Adrenal gland (tissue), 12 donors: ENCODE measurements around the gene CES1. TPM values are rescaled to one million over a fixed set of nuclear protein-coding genes. Genes with fewer than 3 reads are reported as not detected.
"Not testable (repeated sequence)": the region's sequence is repeated elsewhere in the genome, so short reads cannot be mapped to it uniquely, and the experiment has no call there.

ENCODE experiments used
- DNase-seq, 7 donors: peaks; one replicate each; pipeline ENCODE4 v3.0.0-alpha.2; 2019 to 2020
- H3K27ac ChIP-seq, 5 donors: fragments of 200-600 bp; sonication (generic) in 4 of 5; 1 replicate in 3 of 5; 2 replicates in 2 of 5; pipeline versions ENCODE4 v1.5.1 to v1.8.0; 2016 to 2020; ENCODE audit warnings: mild to moderate bottlenecking in 1 of 5
- H3K27me3 ChIP-seq: fragments of 200-600 bp; 2 replicates; pipeline ENCODE4 v1.8.0; 2021
- H3K36me3 ChIP-seq, 2 donors: fragments of 200-600 bp; replicated peaks in 1 of 2; 1 replicate in 1 of 2; 2 replicates in 1 of 2; pipeline versions ENCODE4 v1.5.1 to v1.8.0; 2018 to 2022
- H3K4me1 ChIP-seq, 2 donors: fragments of 200-600 bp; replicated peaks in 1 of 2; 1 replicate in 1 of 2; 2 replicates in 1 of 2; pipeline versions ENCODE4 v1.5.1 to v1.8.0; 2018 to 2021
- H3K4me3 ChIP-seq, 4 donors: fragments of 200-600 bp; sonication (generic) in 3 of 4; one replicate each; pipeline ENCODE4 v1.5.1; 2016 to 2018
- H3K9me3 ChIP-seq, 3 donors: fragments of 200-600 bp; sonication (generic) in 1 of 3; replicated peaks in 1 of 3; 1 replicate in 2 of 3; 2 replicates in 1 of 3; pipeline versions ENCODE4 v1.5.1 to v1.8.0; 2016 to 2021
- POLR2A ChIP-seq, 2 donors: fragments of 450-650 bp; IDR thresholded peaks; one replicate each; pipeline ENCODE4 v1.6.1; 2017; ENCODE audit warnings: antibody characterized with exemption in 2 of 2, mild to moderate bottlenecking in 2 of 2, moderate library complexity in 1 of 2
- WGBS, 4 donors: extraction: QIAGEN DNeasy Blood & Tissue Kit in 2 of 4; methylation state at CpG; one replicate each; pipeline versions ENCODE4 v1.1.5 to v1.1.7; 2013 to 2017; 5-methylcytosine and 5-hydroxymethylcytosine counted together
- intact Hi-C, 2 donors: fragments of 100-400 bp; cut with DNase I; formaldehyde crosslinking; loops; one replicate each; pipeline versions ENCODE4 v1.14.1 to v1.15.0; 2022 to 2023
- polyA plus RNA-seq, 3 donors: library from polyadenylated mRNA; stranded (reverse); fragments of 200-250 nt in 2 of 3; fragments of 350-450 nt in 1 of 3; fragmentation: Illumina TruSeq in 1 of 3; extraction: RNeasy Lipid Tissue Mini Kit (QIAGEN cat#74804) in 1 of 3; gene quantifications; one replicate each; pipeline ENCODE4 v1.2.3, GENCODE V29; 2013 to 2014
- total RNA-seq, 9 donors: library from RNA; depleted of rRNA in 4 of 9; stranded (reverse); fragments of >200 nt in 4 of 9; fragments of 120-200 nt in 1 of 9; fragmentation: NEBNext Ultra II Directional in 1 of 9; extraction: Animal tissue kit (Norgen Biotek cat#: 25700) in 1 of 9; gene quantifications; one replicate each; pipeline versions ENCODE4 v1.1.0 to v1.2.4, GENCODE V29; 2013 to 2023
- TF ChIP-seq, protein P1 (sequence below), 6 experiments: fragments of 450-650 bp in 4 of 6; fragments of 200-600 bp in 2 of 6; sonication (generic) in 1 of 6; IDR thresholded peaks; 1 replicate in 5 of 6; 2 replicates in 1 of 6; pipeline versions ENCODE4 v1.5.1 to v1.8.0; 2016 to 2021; ENCODE audit warnings: antibody characterized with exemption in 6 of 6, mild to moderate bottlenecking in 2 of 6, moderate library complexity in 1 of 6
- donor health status: healthy with polysubstance abuse.
- donor health status: Bipolar disorder and iron deficiency.
- donor health status: DM: yes; HTN: yes; CAD: no.
- donor health status: DM: no; HTN: no; CAD: no.
- donor health status: DM: no; HTN: no; CAD: no.
- donor health status: DM: yes; HTN: yes; CAD: no.

The CES1 gene
- total and polyA plus RNA-seq, 12 donors, result 0.11 to 103 (median 18.9) TPM

- H3K4me3 ChIP-seq, result no peak overlapping the region
- WGBS, 4 donors, result 73 to 81% (median 77%) methylated on average over 6 of the region's 6 CpGs
- no peak for TF ChIP-seq POLR2A (IDR thresholded peaks at IDR 0.05)
- TF ChIP-seq, protein P1, sequence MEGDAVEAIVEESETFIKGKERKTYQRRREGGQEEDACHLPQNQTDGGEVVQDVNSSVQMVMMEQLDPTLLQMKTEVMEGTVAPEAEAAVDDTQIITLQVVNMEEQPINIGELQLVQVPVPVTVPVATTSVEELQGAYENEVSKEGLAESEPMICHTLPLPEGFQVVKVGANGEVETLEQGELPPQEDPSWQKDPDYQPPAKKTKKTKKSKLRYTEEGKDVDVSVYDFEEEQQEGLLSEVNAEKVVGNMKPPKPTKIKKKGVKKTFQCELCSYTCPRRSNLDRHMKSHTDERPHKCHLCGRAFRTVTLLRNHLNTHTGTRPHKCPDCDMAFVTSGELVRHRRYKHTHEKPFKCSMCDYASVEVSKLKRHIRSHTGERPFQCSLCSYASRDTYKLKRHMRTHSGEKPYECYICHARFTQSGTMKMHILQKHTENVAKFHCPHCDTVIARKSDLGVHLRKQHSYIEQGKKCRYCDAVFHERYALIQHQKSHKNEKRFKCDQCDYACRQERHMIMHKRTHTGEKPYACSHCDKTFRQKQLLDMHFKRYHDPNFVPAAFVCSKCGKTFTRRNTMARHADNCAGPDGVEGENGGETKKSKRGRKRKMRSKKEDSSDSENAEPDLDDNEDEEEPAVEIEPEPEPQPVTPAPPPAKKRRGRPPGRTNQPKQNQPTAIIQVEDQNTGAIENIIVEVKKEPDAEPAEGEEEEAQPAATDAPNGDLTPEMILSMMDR (IDR thresholded peaks at IDR 0.05), result no peak
Measured at GRCh38 chr16:55830658-55831294, 2.1 kb downstream of the CES1 start.

DNA sequence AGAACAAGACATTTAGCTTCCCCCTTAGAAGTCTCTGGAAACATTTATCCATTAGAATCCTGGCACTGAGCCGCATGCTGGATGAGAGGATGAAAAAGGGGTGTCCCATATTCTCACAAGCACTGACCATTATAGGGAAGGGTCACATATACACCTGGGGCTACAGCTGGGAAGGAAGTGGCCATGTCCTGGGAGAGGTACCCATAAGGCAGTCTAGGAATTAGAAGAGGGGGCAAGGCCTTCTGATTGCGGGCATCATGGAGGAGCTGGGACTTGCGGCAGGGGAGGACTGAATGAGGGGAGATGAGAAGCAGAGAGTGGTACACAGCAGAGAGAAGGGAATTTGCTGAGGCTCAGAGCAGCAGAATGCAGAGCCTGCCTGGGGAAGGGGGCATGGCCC lies 3.7 kb downstream of the CES1 start:
- intact Hi-C loops, H3K4me1 ChIP-seq, H3K27ac ChIP-seq, H3K36me3 ChIP-seq, H3K27me3 ChIP-seq, H3K9me3 ChIP-seq, H3K4me3 ChIP-seq: not testable (repeated sequence)
- peak in 1 of 7 donors; percentile 34 for DNase-seq
- WGBS, 4 donors, result 84 to 92% (median 88%) methylated on average over 3 of the region's 3 CpGs

More at GRCh38 chr16:55830658-55831294, 2.1 kb downstream of the CES1 start:
- intact Hi-C loops, result no loop called here
- Histone ChIP-seq H3K4me1 (peaks cover 1% of the 10 kb centered on the region in 2 donors), H3K27ac (no peak overlapping the region), H3K36me3 (no peaks in the 10 kb centered on the region), H3K9me3 (no peaks in the 10 kb centered on the region), H3K27me3 (no peaks in the 10 kb centered on the region)
- no peak for DNase-seq

DNA sequence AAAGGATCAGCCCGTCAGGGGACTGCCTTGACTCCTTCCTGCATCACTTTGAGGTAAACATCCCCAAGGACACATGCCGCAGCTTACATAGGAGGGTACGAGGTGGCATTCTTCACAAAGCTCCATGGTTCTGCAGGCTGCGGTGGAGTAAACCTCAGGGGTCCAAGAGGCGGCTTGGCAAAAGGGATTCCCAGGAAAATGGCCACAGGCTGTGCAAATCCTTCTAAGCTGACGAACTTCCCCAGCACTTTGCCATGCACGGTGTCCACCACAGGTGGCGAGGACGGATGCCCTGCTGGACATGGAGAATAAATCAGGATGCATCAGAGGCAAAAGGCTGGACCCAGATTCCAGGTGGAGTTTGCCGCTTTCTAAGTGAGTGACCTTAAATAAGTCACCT lies 4.2 kb downstream of the CES1 start:
- no peak overlapping the region for H3K4me3 ChIP-seq
- no peaks in the 10 kb centered on the region for H3K27me3 ChIP-seq
- H3K27ac ChIP-seq, result no peak overlapping the region
- WGBS, 4 donors, result 73 to 77% (median 73%) methylated on average over 10 of the region's 10 CpGs
- TF ChIP-seq, protein P1 (IDR thresholded peaks at IDR 0.05), result no peak
- no peak for TF ChIP-seq POLR2A (IDR thresholded peaks at IDR 0.05)
- H3K4me1 ChIP-seq, result no peaks in the 10 kb centered on the region
- no peaks in the 10 kb centered on the region for H3K9me3 ChIP-seq
- peak in 1 of 7 donors; percentile 21 for DNase-seq
- intact Hi-C loops, result no loop called here
- H3K36me3 ChIP-seq, result no peaks in the 10 kb centered on the region

GRCh38 chr16:55825115-55825728 lies 7.7 kb downstream of the CES1 start:
- H3K4me3 ChIP-seq, result no peak overlapping the region
- no peak overlapping the region for H3K27ac ChIP-seq
- DNase-seq, result peak in 1 of 7 donors; percentile 30
- no peaks in the 10 kb centered on the region for H3K36me3 ChIP-seq
- WGBS, 4 donors, result 61 to 77% (median 70%) methylated on average over 6 of the region's 6 CpGs
- H3K27me3 ChIP-seq, result no peaks in the 10 kb centered on the region
- TF ChIP-seq POLR2A (IDR thresholded peaks at IDR 0.05), result no peak
- TF ChIP-seq, protein P1 (IDR thresholded peaks at IDR 0.05), result no peak
- H3K4me1 ChIP-seq, result no peaks in the 10 kb centered on the region
- intact Hi-C loops, result no loop called here
- no peaks in the 10 kb centered on the region for H3K9me3 ChIP-seq
